Erythroblast (primary cell): Measurements from ENCODE around the gene IFNA14.
"Not testable (repeated sequence)": the region's sequence is repeated elsewhere in the genome, so short reads cannot be mapped to it uniquely, and the experiment has no call there.

Experiments
- GATA1 ChIP-seq: IDR thresholded peaks from 2 replicates; pipeline ENCODE4 v1.6.1; 2011; ENCODE audit warnings: low read depth, mild to moderate bottlenecking, control low read depth, low read length, moderate library complexity
- POLR2A ChIP-seq: IDR thresholded peaks from 2 replicates; pipeline ENCODE4 v1.6.1; 2011; ENCODE audit warnings: mild to moderate bottlenecking, low read length

DNA sequence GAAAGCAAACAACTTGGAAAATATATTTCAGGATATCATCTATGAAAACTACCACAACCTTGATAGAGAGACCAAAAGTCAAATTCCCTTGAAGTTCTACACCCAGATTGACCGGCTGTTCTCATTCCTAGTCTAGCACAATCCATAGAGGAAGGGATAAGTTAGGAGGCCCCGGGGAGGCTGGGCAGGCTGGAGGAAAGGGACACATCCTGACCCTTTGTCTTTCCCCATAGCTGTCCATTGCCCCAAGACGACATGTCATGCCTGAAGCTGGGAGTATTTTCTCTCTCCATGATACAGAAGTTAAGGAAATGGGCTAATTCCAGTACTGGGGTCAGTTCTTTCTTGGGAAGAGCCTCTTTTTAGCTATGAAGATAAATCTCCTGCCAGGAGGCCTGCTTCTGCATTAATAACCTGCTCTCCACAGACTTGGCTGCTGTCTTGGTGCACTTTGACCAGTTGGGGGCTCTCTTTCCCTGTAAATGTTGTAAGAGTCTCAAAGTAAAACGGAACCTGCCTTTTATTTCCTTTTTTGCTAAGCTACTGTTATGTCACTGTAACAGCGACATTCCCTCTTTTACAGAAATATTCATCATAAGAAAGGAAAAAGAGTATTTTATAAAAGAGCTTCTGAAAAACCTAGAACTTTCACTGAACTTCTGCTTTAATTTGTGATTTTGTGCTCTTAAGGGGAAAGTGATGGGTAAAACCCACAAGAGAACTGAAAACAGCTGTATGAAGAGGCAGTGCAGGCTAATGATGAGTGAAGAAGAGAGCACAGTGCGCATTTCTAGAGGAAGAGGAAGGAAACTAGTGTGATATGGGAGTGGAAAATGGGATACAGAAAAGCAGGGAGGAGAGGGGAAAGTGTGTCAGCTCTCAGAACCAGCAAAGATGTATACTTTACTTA lies 44.7 kb downstream of the IFNA14 start:
- not testable (repeated sequence) for TF ChIP-seq POLR2A, GATA1
